Ovary (tissue), 9 donors: ENCODE results near the gene SUGCT. TPM values are rescaled to one million over a fixed set of nuclear protein-coding genes. Genes with fewer than 3 reads are reported as not detected.
"Not testable (repeated sequence)": the region's sequence is repeated elsewhere in the genome, so short reads cannot be mapped to it uniquely, and the experiment has no call there.

ENCODE experiments used
- DNase-seq, 5 donors: peaks; one replicate each; pipeline ENCODE4 v3.0.0-alpha.2; 2019 to 2020
- H3K27ac ChIP-seq, 2 donors: fragments of 200-600 bp; one replicate each; pipeline versions ENCODE4 v1.5.1 to v1.8.0; 2019 to 2022
- H3K27me3 ChIP-seq: fragments of 200-600 bp; one replicate; pipeline ENCODE4 v1.8.0; 2022
- H3K36me3 ChIP-seq: fragments of 200-600 bp; sonication (generic); one replicate; pipeline ENCODE4 v1.5.1; 2019
- H3K4me1 ChIP-seq: one replicate; pipeline ENCODE4 v1.8.1; 2013; ENCODE audit warnings: mild to moderate bottlenecking, moderate library complexity; ENCODE audit not compliant: insufficient read depth
- H3K4me3 ChIP-seq: fragments of 200-600 bp; sonication (generic); one replicate; pipeline ENCODE4 v1.5.1; 2017
- H3K9me3 ChIP-seq, 2 donors: fragments of 200-600 bp in 1 of 2; sonication (generic) in 1 of 2; one replicate each; pipeline versions ENCODE4 v1.5.1 to v1.8.1; 2013 to 2019; ENCODE audit warnings: mild to moderate bottlenecking in 1 of 2, moderate library complexity in 1 of 2
- EP300 ChIP-seq: sonication (generic); formaldehyde crosslinking; IDR thresholded peaks from one replicate; pipeline ENCODE4 v1.6.1; 2017; ENCODE audit warnings: antibody characterized with exemption
- POLR2A ChIP-seq: fragments of 450-650 bp; IDR thresholded peaks from one replicate; pipeline ENCODE4 v1.6.1; 2017; ENCODE audit warnings: antibody characterized with exemption, mild to moderate bottlenecking, moderate library complexity
- WGBS, 3 donors: extraction: QIAGEN DNeasy Blood & Tissue Kit in 1 of 3; methylation state at CpG; one replicate each; pipeline versions ENCODE4 v1.1.5 to v1.1.7; 2013 to 2017; 5-methylcytosine and 5-hydroxymethylcytosine counted together
- intact Hi-C, 4 donors: fragments of 100-400 bp; cut with DNase I; formaldehyde crosslinking; loops; one replicate each; pipeline versions ENCODE4 v1.11.0 to v1.15.1; 2022 to 2023
- polyA plus RNA-seq, 2 donors: library from polyadenylated mRNA; stranded (reverse); fragments of 200-250 nt in 1 of 2; fragments of 350-450 nt in 1 of 2; fragmentation: Illumina TruSeq in 1 of 2; extraction: RNeasy Lipid Tissue Mini Kit (QIAGEN cat#74804) in 1 of 2; gene quantifications; one replicate each; pipeline ENCODE4 v1.2.3, GENCODE V29; 2013 to 2014
- total RNA-seq, 7 donors: library from RNA; depleted of rRNA in 2 of 7; stranded (reverse); fragments of >200 nt in 2 of 7; fragmentation: NEBNext Ultra II Directional in 3 of 7; extraction: Animal tissue kit (Norgen Biotek cat#: 25700) in 3 of 7; gene quantifications; one replicate each; pipeline versions ENCODE4 v1.1.0 to v1.2.4, GENCODE V29; 2016 to 2023
- TF ChIP-seq, protein P1 (sequence below), 3 donors: fragments of 450-650 bp in 2 of 3; fragments of 200-600 bp in 1 of 3; IDR thresholded peaks; one replicate each; pipeline versions ENCODE4 v1.5.1 to v1.8.0; 2016 to 2022; ENCODE audit warnings: antibody characterized with exemption in 3 of 3, mild to moderate bottlenecking in 1 of 3
- donor health status: DM: no; HTN: no; CAD: no; lungs with moderate emphysema.
- donor health status: DM: no; HTN: no; CAD: no.
- donor health status: Bipolar disorder and iron deficiency.
- donor health status: DM: yes; HTN: yes; CAD: no.
- donor health status: DM: no; HTN: no; CAD: no.
- donor health status: DM: yes; HTN: yes; CAD: no.

SUGCT gene
- total and polyA plus RNA-seq, 9 donors, result 3.4 to 9.3 (median 7.8) TPM

DNA sequence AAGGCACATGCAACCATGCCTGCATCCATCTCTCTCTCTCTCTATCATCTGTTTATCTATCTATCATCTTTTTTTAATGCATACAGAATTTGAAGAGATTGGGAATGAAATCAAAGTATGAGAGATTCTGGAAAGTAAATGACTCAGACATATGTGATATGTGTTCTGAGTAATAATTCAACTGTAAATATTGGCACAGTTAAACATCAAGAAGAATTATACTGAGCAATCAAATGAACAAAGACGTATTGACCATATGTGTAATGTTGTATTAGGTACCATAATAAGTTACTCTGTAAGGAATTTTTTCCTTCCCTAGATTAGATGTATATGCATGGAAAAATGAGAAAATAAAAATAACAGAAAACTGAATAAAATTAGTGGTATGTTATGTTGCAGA is 108.3 kb downstream of the SUGCT start:
- Histone ChIP-seq H3K4me1 (no peaks in the 10 kb centered on the region), H3K27me3 (no peaks in the 10 kb centered on the region), H3K9me3 (no peaks in the 10 kb centered on the region), H3K36me3 (no peaks in the 10 kb centered on the region), H3K4me3 (no peak overlapping the region), H3K27ac (no peak overlapping the region)
- 90 to 100% (median 97%) methylated on average over 1 of the region's 1 CpG for WGBS, 3 donors
- DNase-seq, result no peak
- no peak for TF ChIP-seq EP300
- no peak for TF ChIP-seq POLR2A
- TF ChIP-seq, protein P1, sequence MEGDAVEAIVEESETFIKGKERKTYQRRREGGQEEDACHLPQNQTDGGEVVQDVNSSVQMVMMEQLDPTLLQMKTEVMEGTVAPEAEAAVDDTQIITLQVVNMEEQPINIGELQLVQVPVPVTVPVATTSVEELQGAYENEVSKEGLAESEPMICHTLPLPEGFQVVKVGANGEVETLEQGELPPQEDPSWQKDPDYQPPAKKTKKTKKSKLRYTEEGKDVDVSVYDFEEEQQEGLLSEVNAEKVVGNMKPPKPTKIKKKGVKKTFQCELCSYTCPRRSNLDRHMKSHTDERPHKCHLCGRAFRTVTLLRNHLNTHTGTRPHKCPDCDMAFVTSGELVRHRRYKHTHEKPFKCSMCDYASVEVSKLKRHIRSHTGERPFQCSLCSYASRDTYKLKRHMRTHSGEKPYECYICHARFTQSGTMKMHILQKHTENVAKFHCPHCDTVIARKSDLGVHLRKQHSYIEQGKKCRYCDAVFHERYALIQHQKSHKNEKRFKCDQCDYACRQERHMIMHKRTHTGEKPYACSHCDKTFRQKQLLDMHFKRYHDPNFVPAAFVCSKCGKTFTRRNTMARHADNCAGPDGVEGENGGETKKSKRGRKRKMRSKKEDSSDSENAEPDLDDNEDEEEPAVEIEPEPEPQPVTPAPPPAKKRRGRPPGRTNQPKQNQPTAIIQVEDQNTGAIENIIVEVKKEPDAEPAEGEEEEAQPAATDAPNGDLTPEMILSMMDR (IDR thresholded peaks at IDR 0.05), result no peak
- intact Hi-C loops, result no loop called here

- Histone ChIP-seq H3K36me3 (no peaks in the 10 kb centered on the region), H3K9me3 (no peaks in the 10 kb centered on the region), H3K27ac (no peak overlapping the region), H3K4me3 (no peak overlapping the region), H3K27me3 (no peaks in the 10 kb centered on the region), H3K4me1 (no peaks in the 10 kb centered on the region)
- no peak for DNase-seq
- intact Hi-C loops, result loop anchor here in 1 of 4 donors (2.0 kb wide), 1 partner anchor 373 kb away; no protein-coding TSS in a partner anchor
- TF ChIP-seq EP300 (no peak), POLR2A (no peak)
- TF ChIP-seq, protein P1 (IDR thresholded peaks at IDR 0.05), result no peak
- 34 to 50% (median 39%) methylated on average over 4 of the region's 4 CpGs for WGBS, 3 donors
Measured at GRCh38 chr7:40244226-40244625, 109.4 kb downstream of the SUGCT start.

DNA sequence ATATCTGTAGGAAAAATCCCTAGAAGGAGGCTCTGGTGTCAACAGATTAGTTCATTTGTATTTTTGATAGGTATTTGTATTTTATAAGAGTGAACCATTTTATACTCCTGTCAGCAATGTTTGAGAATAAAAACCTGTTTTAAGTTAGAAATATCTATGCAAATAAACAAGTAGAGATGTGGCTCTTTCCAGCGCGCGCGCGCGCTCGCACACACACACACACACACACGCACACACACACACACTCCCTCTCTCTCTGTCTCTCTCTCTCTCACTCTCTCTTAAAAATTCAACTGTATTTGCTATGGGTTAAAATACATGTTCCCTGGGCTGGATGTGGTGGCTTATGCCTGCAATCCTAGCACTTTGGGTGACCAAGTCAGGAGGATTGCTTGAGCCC is 113.9 kb downstream of the SUGCT start:
- Histone ChIP-seq H3K36me3 (no peaks in the 10 kb centered on the region), H3K27ac (no peak overlapping the region), H3K4me3 (no peak overlapping the region), H3K4me1 (no peaks in the 10 kb centered on the region), H3K27me3 (no peaks in the 10 kb centered on the region), H3K9me3 (no peaks in the 10 kb centered on the region)
- intact Hi-C loops, result no loop called here
- no peak for TF ChIP-seq POLR2A
- TF ChIP-seq EP300, result no peak
- TF ChIP-seq, protein P1 (IDR thresholded peaks at IDR 0.05), result no peak
- no peak for DNase-seq
- 78% methylated on average over 8 of the region's 8 CpGs for WGBS, 3 donors

DNA sequence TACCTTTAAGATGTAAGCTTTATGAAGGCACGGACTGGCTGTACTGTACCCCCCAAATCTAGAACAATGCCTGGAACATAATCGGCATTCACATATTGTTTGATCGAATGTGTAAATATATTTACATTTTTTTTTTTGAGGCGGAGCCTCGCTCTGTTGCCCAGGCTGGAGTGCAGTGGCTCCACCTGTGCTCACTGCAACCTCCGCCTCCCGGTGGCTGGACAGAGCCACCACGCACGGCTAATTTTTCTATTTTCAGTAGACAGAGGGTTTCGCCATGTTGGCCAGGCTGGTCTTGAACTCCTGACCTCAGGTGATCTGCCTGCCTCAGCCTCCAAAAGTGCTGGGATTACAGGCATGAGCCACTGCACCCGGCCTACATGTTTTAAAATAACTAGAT is 118.6 kb downstream of the SUGCT start:
- intact Hi-C loops, DNase-seq: not testable (repeated sequence)
- WGBS, 3 donors, result 92 to 97% (median 94%) methylated on average over 11 of the region's 11 CpGs

DNA sequence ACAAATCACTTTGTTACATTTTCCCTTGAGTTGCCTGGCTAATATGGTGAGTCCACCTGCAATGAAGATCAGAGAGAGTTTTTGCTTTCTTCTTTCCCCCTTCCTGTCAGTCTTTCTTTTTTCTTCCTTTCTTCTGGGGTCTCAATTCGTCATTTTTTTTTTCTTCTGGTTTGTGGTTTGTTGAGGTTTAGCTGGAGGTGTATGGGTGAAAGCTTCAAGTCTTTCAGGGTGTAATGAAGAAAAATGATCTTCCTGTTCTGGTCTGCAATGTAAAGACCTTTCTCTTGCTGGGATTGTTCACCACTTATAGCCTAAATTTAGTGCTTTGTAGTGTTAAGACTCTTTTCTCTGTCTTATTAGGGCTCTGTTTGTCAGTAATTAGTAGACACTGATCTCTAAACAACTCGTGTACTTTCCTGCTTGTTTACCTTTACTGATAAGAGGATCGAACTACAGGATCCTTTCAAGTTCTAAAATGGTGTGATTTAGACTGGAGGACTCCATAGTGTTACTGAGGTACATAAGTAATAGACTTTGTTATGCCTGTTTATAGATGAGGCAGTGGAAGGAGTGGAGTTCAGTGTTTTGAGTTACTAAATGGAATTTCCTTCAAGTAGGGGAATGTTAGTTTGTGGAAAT is 129.1 kb downstream of the SUGCT start:
- TF ChIP-seq POLR2A, result no peak
- TF ChIP-seq, protein P1 (IDR thresholded peaks at IDR 0.05), result no peak
- no peak for TF ChIP-seq EP300
- H3K36me3 ChIP-seq, result no peaks in the 10 kb centered on the region
- H3K9me3 ChIP-seq, result no peaks in the 10 kb centered on the region
- no peaks in the 10 kb centered on the region for H3K4me1 ChIP-seq
- H3K27me3 ChIP-seq, result no peaks in the 10 kb centered on the region
- H3K4me3 ChIP-seq, result no peak overlapping the region
- no peak for DNase-seq
- no peak overlapping the region for H3K27ac ChIP-seq
- WGBS, 3 donors, result 37 to 41% (median 39%) methylated on average over 3 of the region's 3 CpGs
- intact Hi-C loops, result no loop called here

More for the DNA sequence above, 118.6 kb downstream of the SUGCT start:
- H3K36me3 ChIP-seq, H3K27me3 ChIP-seq, H3K9me3 ChIP-seq, H3K27ac ChIP-seq, H3K4me1 ChIP-seq, H3K4me3 ChIP-seq: not testable (repeated sequence)
